GM12865 (cell line): Measurements from ENCODE around the gene SLC25A51.
"Not testable (repeated sequence)": the region's sequence is repeated elsewhere in the genome, so short reads cannot be mapped to it uniquely, and the experiment has no call there.

Source experiments
- DNase-seq: peaks from one replicate; pipeline ENCODE4 v3.0.0; 2010; ENCODE audit warnings: low read depth
- H3K4me3 ChIP-seq: 2 replicates; pipeline ENCODE4 v1.5.1; 2011; ENCODE audit warnings: mild to moderate bottlenecking, low read depth, low read length, control low read depth
- CTCF ChIP-seq: IDR thresholded peaks from 2 replicates; pipeline ENCODE4 v1.5.1; 2011; ENCODE audit warnings: low read length, control low read depth, low read depth, inconsistent platforms; ENCODE audit not compliant: insufficient read depth; ENCODE audit errors: missing control alignments

SLC25A51 gene

GRCh38 chr9:37889536-37889935 lies 14.4 kb downstream of the SLC25A51 start:
- no peak for TF ChIP-seq CTCF
- no peak for DNase-seq
- H3K4me3 ChIP-seq, result no peak overlapping the region

- DNase-seq, H3K4me3 ChIP-seq: not testable (repeated sequence)
Measured at GRCh38 chr9:37887977-37888583, 15.8 kb downstream of the SLC25A51 start.

DNA sequence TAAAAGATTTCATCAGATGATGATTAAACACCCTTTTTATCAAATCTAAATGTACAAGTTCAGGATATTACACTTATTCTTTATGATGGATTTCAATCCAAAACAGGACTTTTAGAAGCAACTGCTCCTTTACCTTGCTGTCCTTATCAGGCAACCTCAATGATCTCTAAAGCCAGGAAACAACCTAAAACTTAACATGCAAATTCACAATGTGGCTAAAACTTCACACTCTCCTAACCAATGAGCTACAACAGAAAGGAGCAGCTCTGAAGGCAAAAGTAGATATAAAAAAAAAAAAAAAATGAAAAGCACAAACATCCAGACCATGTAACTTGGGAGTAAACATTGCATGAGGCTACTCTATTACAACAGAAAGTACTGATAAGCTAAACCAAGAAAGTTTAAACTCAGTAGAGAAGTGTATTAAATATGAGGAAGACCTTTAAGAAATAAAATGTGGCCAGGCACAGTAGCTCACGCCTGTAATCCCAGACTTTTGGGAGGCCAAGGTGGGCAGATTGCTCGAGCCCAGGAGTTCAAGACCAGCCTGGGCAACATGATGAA lies 22.9 kb downstream of the SLC25A51 start:
- H3K4me3 ChIP-seq, result no peak overlapping the region
- peak; percentile 8 for DNase-seq
- no peak for TF ChIP-seq CTCF

DNA sequence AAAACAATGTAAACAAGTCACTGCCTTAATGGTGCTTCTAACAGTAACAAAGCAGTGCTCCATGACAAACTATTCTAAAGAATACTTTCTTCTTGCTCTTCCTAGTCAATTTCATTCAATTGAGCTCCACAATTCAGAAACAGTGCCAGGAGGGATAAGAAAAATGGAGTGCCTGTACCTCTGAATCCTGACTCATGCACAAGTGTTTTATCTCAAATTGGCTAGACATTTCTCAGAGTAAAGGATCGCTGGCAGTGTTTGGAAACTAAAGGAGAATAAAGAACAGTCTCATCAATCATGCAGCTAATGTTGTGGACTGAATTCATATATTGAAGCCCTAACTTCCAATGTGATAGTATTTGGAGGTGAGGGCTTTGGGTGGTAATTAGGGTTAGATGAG lies 27.6 kb downstream of the SLC25A51 start:
- H3K4me3 ChIP-seq, result no peak overlapping the region
- DNase-seq, result no peak
- no peak for TF ChIP-seq CTCF

GRCh38 chr9:37873955-37874354 lies 30.0 kb downstream of the SLC25A51 start:
- H3K4me3 ChIP-seq, result no peak overlapping the region
- no peak for DNase-seq
- no peak for TF ChIP-seq CTCF

DNA sequence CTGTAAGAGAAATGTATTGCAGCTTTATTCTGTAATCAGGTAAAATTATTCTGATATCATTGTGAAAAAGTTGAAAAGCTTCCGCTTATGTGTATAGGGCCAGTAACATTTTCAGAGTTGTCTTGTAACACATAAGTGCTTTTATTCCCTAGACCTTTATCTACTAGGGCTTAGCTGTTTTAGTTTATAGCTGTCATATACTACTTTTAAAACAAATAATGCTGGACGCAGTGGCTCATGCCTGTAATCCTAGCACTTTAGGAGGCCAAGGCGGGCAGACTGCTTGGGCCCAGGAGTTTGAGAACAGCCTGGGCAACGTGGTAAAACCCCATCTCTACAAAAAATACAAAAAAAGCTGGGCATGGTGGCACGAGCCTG lies 33.1 kb downstream of the SLC25A51 start:
- no peak for TF ChIP-seq CTCF
- DNase-seq, result no peak
- no peak overlapping the region for H3K4me3 ChIP-seq

GRCh38 chr9:37870081-37870798 lies 33.7 kb downstream of the SLC25A51 start:
- TF ChIP-seq CTCF, result no peak

More at GRCh38 chr9:37870081-37870798, 33.7 kb downstream of the SLC25A51 start:
- no peak for DNase-seq
- H3K4me3 ChIP-seq, result no peak overlapping the region
